Stromal cell of bone marrow (primary cell): ENCODE data around the gene IGLON5.

Experiments
- DNase-seq: peaks from one replicate; pipeline ENCODE4 v3.0.0-alpha.2; 2012; ENCODE audit warnings: low read depth

The IGLON5 gene

GRCh38 chr19:51364200-51365106 is 53.0 kb downstream of the IGLON5 start:
- no peak for DNase-seq

GRCh38 chr19:51365211-51365964 is 53.9 kb downstream of the IGLON5 start:
- DNase-seq: no peak

GRCh38 chr19:51365965-51366388 is 54.5 kb downstream of the IGLON5 start, which contains the start of gene ETFB:
TSS of gene ETFB (minus strand) at chr19:51366388. CDS start at chr19:51366326, 62 bp downstream.
- no peak for DNase-seq

GRCh38 chr19:51366389-51367254 is 55.2 kb downstream of the IGLON5 start:
- DNase-seq: peak; percentile 98

GRCh38 chr19:51367255-51367564 is 55.8 kb downstream of the IGLON5 start:
- DNase-seq: no peak

- peak; percentile 96 for DNase-seq
Observed at GRCh38 chr19:51367565-51368365, 56.3 kb downstream of the IGLON5 start.

- no peak for DNase-seq
Observed at GRCh38 chr19:51368366-51369282, 57.2 kb downstream of the IGLON5 start, which contains the start of gene CLDND2. TSS of gene CLDND2 (minus strand) at chr19:51369003. CDS start at chr19:51368577, 426 bp downstream.

GRCh38 chr19:51370230-51370629 is 58.8 kb downstream of the IGLON5 start:
- DNase-seq: no peak

GRCh38 chr19:51371186-51371690 is 59.8 kb downstream of the IGLON5 start:
- no peak for DNase-seq

GRCh38 chr19:51372021-51372648 is 60.7 kb downstream of the IGLON5 start:
- DNase-seq: no peak

GRCh38 chr19:51372649-51373504 is 61.4 kb downstream of the IGLON5 start, which contains the start of gene NKG7:
TSS of gene NKG7 (minus strand) at chr19:51372654. CDS start at chr19:51372535, 119 bp downstream.
- DNase-seq: no peak

- no peak for DNase-seq
Observed at GRCh38 chr19:51375504-51376221, 64.2 kb downstream of the IGLON5 start.

- DNase-seq: no peak
Observed at GRCh38 chr19:51377422-51377821, 66.0 kb downstream of the IGLON5 start.

GRCh38 chr19:51380379-51380778 is 68.9 kb downstream of the IGLON5 start:
- no peak for DNase-seq
